NOMO-1 (cell line): Measurements from ENCODE around the gene HSPA6.
"Not testable (repeated sequence)": the region's sequence is repeated elsewhere in the genome, so short reads cannot be mapped to it uniquely, and the experiment has no call there.

Experiments used
- DNase-seq, 2 experiments: peaks; one replicate each; lab custom pipeline; 2025; ENCODE audit not compliant: unreplicated experiment in 2 of 2; lab: John Stamatoyannopoulos, UW

The HSPA6 gene

DNA sequence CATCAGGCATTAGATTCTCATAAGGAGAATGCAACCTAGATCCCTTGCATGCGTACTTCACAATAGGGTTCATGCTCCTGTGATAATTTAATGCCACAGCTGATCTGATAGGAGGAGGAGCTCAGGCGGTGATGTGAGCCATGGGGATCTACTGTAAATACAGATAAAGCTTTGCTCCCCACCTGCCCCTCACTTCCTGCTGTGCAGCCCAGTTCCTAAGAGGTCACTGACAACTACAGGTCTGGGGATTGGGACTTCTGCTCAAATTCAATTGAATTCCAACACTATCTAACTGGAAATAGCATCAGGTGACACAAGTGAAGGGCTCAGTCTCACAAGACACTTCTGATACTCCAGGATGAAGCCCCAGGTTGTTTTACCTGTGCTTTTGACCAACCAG lies 32.6 kb downstream of the HSPA6 start:
- DNase-seq, result not testable (repeated sequence)

DNA sequence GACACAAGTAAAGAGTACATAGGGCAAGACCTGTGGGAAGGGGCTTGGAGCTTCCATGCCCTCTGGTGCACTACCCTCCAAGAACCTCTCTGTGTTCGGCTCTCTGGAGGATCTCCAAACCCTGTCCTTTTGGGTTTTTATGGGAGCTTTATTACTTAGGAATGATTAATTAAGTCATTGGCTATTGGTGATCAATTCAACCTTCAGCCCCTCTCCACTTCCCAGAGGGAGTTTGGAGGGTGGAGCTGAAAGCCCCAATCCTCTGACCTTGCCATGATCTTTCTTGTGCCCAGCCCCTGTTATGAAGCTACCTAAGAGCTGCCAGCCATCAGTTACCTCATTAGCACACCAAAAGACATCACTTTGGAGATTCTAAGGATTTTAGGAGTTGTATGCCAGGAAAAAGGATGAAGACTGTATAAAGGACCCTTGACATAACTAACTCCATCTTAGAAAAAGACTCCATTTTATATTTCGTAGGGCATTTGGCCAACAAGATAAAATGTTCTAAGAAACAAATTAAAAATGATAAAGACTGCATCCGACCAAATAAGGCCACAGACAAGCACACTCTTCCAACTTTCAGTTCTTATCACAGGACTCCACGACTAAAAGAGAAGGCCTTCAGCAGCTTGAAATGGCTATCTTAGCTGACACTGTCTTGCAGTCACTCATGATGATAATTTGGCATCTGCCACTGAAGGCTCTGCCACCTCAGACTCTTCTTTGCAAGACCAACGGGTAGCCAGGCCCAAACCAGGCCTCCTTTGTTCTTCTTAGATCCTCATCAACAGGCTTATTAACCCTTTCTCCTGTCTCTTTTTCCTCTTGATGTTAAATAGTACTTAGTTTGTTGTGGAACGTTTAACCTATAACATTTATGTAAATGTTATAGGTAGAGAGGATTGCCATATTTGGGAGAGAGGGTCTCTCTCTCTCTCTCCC lies 33.4 kb downstream of the HSPA6 start:
- not testable (repeated sequence) for DNase-seq

DNA sequence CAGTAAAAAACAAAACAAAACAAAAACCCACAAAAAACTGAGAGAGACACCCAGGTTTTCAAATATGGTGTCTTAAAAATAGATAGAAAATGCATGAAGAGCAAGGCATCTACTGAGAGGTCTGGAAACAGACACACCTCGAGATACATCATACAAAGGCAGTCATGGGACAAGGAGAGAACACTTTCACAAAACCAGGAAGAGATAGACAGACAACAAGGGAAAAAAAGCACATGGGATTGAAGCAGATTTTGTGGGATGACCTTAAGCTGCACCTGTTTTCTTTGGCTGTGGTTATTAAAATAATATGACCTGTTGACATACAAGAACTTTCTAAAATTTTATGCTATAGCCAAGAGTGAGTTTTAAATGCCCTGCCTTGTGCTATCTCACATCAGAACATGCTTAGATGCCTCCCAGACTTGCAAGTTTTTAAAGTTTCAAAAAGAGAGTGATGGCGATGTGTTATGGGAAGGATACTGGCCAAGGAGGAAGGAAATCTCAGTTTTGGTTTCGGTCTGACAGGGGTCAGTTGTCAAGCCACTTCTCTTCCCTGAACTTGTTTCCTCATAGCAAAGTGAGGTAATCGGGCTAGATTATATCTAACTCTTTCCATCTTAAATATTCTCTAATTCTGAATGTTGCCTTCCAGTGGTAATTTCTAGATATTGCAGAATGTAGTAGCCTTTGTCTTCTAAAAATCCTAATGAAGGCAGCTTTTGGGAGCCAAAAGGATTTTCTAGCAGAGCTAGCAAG lies 36.8 kb downstream of the HSPA6 start:
- DNase-seq, result peak; percentile 89 to 95

- DNase-seq, result peak in 1 of 2 experiments; percentile 36
These were observed 38.1 kb downstream of the HSPA6 start for GRCh38 chr1:161562441-161562840.

DNA sequence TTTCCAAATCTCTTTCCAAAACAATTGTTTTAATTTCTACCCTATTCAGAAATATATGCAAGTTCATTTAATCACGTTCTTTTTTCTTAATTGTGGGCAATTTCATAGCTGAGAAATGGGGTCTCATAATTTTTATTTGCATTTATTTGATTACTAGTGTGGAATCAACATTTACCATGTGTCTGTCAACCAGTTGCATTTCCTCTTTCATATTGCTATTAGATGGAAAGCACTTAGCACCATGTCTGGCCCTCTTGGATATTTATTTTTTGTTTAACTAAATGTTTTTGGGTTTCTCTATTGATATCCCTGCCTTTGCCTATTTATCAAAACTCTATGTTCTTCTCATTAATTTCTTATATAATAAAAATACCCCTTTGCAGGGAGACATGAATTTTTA lies 39.2 kb downstream of the HSPA6 start:
- DNase-seq, result not testable (repeated sequence)

GRCh38 chr1:161566602-161566960 lies 42.2 kb downstream of the HSPA6 start:
- DNase-seq, result not testable (repeated sequence)

DNA sequence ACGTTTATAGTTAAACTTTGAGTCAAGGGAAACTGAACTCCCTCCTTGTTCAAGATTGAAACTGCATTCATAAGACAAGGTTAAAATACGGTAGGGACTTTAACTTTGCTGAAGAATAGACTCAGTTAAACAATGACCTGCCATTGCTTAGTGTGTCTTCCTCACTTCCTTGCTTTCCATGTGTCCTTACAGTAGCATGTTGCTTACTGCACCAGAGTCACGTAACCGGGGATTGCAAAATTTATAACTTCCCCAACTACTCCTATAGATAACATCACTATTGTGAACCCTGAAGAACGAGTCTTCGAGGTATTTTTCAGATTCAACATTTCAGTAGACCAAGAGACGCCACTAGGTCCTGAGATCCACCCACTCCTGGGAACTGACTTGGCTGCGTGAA lies 47.4 kb downstream of the HSPA6 start:
- DNase-seq, result not testable (repeated sequence)
